Sigmoid colon (tissue), 7 donors: ENCODE measurements around the gene GYPC. TPM values are rescaled to one million over a fixed set of nuclear protein-coding genes. Genes with fewer than 3 reads are reported as not detected.

Experiments used
- DNase-seq: peaks from one replicate; pipeline ENCODE4 v3.0.0-alpha.2; 2019
- H3K27ac ChIP-seq, 4 donors: fragments of 200-600 bp; sonication (generic); one replicate each; pipeline ENCODE4 v1.5.1; 2016 to 2019; ENCODE audit warnings: mild to moderate bottlenecking in 1 of 4
- H3K27me3 ChIP-seq, 3 donors: fragments of 200-600 bp; sonication (generic); one replicate each; pipeline ENCODE4 v1.5.1; 2019; ENCODE audit warnings: mild to moderate bottlenecking in 1 of 3
- H3K36me3 ChIP-seq, 4 donors: fragments of 200-600 bp; sonication (generic); one replicate each; pipeline ENCODE4 v1.5.1; 2016 to 2019
- H3K4me1 ChIP-seq, 4 donors: fragments of 200-600 bp; sonication (generic); one replicate each; pipeline ENCODE4 v1.5.1; 2017 to 2019
- H3K4me3 ChIP-seq, 4 donors: fragments of 200-600 bp; sonication (generic); one replicate each; pipeline ENCODE4 v1.5.1; 2017 to 2019; ENCODE audit warnings: mild to moderate bottlenecking in 2 of 4, moderate library complexity in 1 of 4
- H3K9me3 ChIP-seq, 4 donors: fragments of 200-600 bp in 3 of 4; sonication (generic) in 3 of 4; one replicate each; pipeline versions ENCODE4 v1.5.1 to v1.6.1; 2013 to 2019
- EP300 ChIP-seq, 4 donors: sonication (generic); formaldehyde crosslinking; IDR thresholded peaks; one replicate each; pipeline ENCODE4 v1.6.1; 2017; ENCODE audit warnings: antibody characterized with exemption in 4 of 4
- POLR2A ChIP-seq, 2 donors: fragments of 450-650 bp; IDR thresholded peaks; one replicate each; pipeline ENCODE4 v1.6.1; 2016; ENCODE audit warnings: antibody characterized with exemption in 2 of 2, mild to moderate bottlenecking in 2 of 2, moderate library complexity in 2 of 2
- POLR2AphosphoS5 ChIP-seq, 4 donors: sonication (generic); formaldehyde crosslinking; IDR thresholded peaks; one replicate each; pipeline ENCODE4 v1.6.1; 2017; ENCODE audit warnings: antibody characterized with exemption in 4 of 4
- WGBS, 2 donors: extraction: QIAGEN DNeasy Blood & Tissue Kit; methylation state at CpG; one replicate each; pipeline ENCODE4 v1.1.7; 2013; 5-methylcytosine and 5-hydroxymethylcytosine counted together
- intact Hi-C: fragments of 100-400 bp; cut with DNase I; formaldehyde crosslinking; loops from one replicate; pipeline ENCODE4 v1.15.1; 2023
- polyA plus RNA-seq, 3 donors: library from polyadenylated mRNA; stranded (reverse); fragments of 200-250 nt; gene quantifications; one replicate each; pipeline ENCODE4 v1.2.3, GENCODE V29; 2013
- total RNA-seq, 4 donors: library from RNA; depleted of rRNA; stranded (reverse); fragments of >200 nt; gene quantifications; one replicate each; pipeline ENCODE4 v1.1.0, GENCODE V29; 2016
- TF ChIP-seq, protein P1 (sequence below), 4 experiments: fragments of 450-650 bp in 3 of 4; fragments of 200-600 bp in 1 of 4; IDR thresholded peaks; one replicate each; pipeline ENCODE4 v1.5.1; 2016 to 2019; ENCODE audit warnings: antibody characterized with exemption in 4 of 4, mild to moderate bottlenecking in 3 of 4, moderate library complexity in 2 of 4
- donor health status: healthy with polysubstance abuse.
- donor health status: Bipolar disorder and iron deficiency.
- donor health status: healthy.

The GYPC gene
- total and polyA plus RNA-seq, 7 donors, result 18.0 to 123 (median 93.7) TPM

DNA sequence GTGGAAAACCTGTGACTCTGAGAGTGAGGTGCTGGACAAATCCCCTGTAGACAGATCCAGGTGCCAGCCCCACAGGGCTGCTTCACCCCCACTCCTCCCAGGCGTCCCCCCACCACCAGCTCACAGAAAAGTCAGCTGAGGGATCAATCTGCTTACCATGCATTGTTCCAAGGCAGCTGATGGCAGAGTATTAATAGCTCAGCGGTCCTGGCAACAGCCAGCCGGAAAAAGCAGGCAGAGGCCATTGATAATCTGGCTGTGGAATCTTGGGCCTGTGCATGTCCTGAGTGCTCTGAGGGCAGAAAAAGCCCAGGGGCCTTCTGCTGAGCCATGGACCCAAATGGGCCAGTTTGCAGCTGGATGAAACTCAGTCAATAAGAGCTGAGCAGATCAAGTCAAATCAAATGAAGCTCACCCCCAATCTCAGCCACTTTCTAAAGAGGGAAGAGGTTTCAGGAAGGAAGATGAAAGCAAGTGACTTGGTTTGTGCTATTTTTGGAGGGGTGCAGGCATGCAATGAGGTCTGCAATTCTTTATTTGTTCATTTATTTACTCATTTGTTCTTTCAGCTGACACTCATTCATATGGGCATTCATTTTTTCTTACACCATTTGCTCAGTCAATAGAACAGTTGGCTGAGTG lies 63.4 kb downstream of the GYPC start:
- no peak overlapping the region for H3K4me3 ChIP-seq
- no peaks in the 10 kb centered on the region for H3K4me1 ChIP-seq
- no peak overlapping the region for H3K27ac ChIP-seq
- H3K9me3 ChIP-seq, result peaks cover 0 to 3% (median 0%) of the 10 kb centered on the region in 4 donors
- intact Hi-C loops, result no loop called here
- 75 to 77% methylated on average over 3 of the region's 3 CpGs for WGBS, 2 donors
- H3K36me3 ChIP-seq, result no peaks in the 10 kb centered on the region
- TF ChIP-seq POLR2AphosphoS5 (IDR thresholded peaks at IDR 0.05) (no peak), POLR2A (IDR thresholded peaks at IDR 0.05) (no peak), EP300 (IDR thresholded peaks at IDR 0.05) (no peak)
- TF ChIP-seq, protein P1, sequence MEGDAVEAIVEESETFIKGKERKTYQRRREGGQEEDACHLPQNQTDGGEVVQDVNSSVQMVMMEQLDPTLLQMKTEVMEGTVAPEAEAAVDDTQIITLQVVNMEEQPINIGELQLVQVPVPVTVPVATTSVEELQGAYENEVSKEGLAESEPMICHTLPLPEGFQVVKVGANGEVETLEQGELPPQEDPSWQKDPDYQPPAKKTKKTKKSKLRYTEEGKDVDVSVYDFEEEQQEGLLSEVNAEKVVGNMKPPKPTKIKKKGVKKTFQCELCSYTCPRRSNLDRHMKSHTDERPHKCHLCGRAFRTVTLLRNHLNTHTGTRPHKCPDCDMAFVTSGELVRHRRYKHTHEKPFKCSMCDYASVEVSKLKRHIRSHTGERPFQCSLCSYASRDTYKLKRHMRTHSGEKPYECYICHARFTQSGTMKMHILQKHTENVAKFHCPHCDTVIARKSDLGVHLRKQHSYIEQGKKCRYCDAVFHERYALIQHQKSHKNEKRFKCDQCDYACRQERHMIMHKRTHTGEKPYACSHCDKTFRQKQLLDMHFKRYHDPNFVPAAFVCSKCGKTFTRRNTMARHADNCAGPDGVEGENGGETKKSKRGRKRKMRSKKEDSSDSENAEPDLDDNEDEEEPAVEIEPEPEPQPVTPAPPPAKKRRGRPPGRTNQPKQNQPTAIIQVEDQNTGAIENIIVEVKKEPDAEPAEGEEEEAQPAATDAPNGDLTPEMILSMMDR (IDR thresholded peaks at IDR 0.05), result no peak
- no peaks in the 10 kb centered on the region for H3K27me3 ChIP-seq
- DNase-seq, result no peak

DNA sequence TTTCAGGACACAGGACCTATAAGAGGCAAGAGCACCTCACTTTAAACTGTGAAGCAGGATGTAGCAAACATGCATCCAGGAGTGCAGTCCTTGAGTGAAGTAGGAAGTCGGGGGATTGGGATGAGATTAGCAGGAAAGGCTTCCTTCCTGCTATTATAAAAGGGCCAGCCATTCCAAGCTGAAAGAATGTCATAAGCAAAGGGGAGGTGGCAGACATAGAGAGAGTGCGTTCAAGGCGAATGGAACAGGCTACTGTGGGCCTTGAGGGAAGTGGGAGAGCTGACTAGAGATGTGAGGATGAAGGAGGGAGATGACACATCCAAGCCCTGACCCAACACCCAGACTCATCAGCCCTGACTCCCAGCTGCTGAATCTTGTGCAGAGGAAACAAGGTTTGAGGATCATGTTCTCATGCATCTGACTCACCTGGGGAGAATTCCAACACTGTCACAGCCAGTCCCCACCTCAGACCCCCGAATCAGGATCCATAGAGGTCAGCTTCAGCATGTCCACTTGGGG lies 63.9 kb downstream of the GYPC start:
- Histone ChIP-seq H3K36me3 (no peaks in the 10 kb centered on the region), H3K27ac (peak overlapping the region in 1 of 4 donors; percentile 4), H3K9me3 (peaks cover 0 to 3% (median 0%) of the 10 kb centered on the region in 4 donors), H3K4me3 (no peak overlapping the region), H3K27me3 (no peaks in the 10 kb centered on the region), H3K4me1 (no peaks in the 10 kb centered on the region)
- WGBS, 2 donors, result 68% methylated on average over 4 of the region's 4 CpGs
- no peak for TF ChIP-seq POLR2AphosphoS5 (IDR thresholded peaks at IDR 0.05)
- TF ChIP-seq POLR2A (IDR thresholded peaks at IDR 0.05), result no peak
- TF ChIP-seq EP300 (IDR thresholded peaks at IDR 0.05), result no peak
- TF ChIP-seq, protein P1 (IDR thresholded peaks at IDR 0.05), result no peak
- no peak for DNase-seq
- intact Hi-C loops, result no loop called here

DNA sequence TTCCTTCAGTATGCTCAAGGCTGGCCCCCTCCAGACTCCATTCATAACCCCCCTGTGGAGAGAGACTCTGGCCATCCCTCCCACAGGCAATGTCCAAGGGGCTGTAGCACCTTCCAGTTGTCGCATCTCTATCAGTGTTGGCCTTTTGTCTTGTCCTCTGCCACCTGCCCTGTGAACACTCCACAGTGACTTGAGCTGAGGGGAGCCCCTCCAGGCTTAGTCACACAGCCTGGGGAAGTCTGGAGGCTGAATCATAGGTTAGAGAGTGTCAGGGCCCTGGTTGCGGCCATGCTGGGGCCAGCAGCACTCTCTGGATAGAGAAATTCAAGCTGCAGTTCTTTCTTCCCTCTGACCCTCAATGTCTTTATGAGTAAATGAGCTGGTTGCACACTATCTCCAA lies 64.7 kb downstream of the GYPC start:
- Histone ChIP-seq H3K36me3 (no peaks in the 10 kb centered on the region), H3K4me3 (no peak overlapping the region), H3K27ac (no peak overlapping the region), H3K4me1 (no peaks in the 10 kb centered on the region), H3K9me3 (peaks cover 0 to 3% (median under 1%) of the 10 kb centered on the region in 4 donors), H3K27me3 (no peaks in the 10 kb centered on the region)
- 93 to 94% methylated on average over 2 of the region's 2 CpGs for whole genome bisulfite sequencing, 2 donors
- DNase-seq, result no peak
- intact Hi-C loops, result no loop called here
- TF ChIP-seq POLR2AphosphoS5 (IDR thresholded peaks at IDR 0.05), result no peak
- no peak for TF ChIP-seq POLR2A (IDR thresholded peaks at IDR 0.05)
- TF ChIP-seq, protein P1 (IDR thresholded peaks at IDR 0.05), result no peak
- TF ChIP-seq EP300 (IDR thresholded peaks at IDR 0.05), result no peak

DNA sequence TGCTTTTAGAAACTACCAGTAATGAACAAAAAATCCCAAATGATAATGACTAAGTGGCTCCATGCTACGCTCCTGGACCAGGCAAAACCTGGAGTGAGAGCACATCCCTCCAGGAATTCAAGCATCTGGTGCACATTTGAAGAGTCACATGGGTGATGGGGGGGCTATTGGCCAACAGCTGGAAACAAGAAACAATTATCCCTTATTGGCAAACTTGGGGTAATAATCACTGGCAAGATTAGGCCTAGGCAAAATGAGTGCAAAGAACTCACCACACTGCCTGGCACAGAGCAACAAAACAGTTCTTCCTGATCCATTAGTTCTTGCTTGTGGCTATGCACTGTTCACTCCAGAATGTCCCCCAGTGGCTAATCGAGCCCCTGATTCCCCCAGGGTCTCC lies 66.1 kb downstream of the GYPC start:
- WGBS, 2 donors, result 55 to 67% methylated on average over 2 of the region's 2 CpGs
- Histone ChIP-seq H3K4me1 (no peaks in the 10 kb centered on the region), H3K36me3 (no peaks in the 10 kb centered on the region), H3K27ac (no peak overlapping the region), H3K27me3 (no peaks in the 10 kb centered on the region), H3K4me3 (no peak overlapping the region), H3K9me3 (peaks cover 0 to 3% (median 2%) of the 10 kb centered on the region in 4 donors)
- TF ChIP-seq POLR2AphosphoS5 (IDR thresholded peaks at IDR 0.05) (no peak), POLR2A (IDR thresholded peaks at IDR 0.05) (no peak), EP300 (IDR thresholded peaks at IDR 0.05) (no peak)
- TF ChIP-seq, protein P1 (IDR thresholded peaks at IDR 0.05), result no peak
- intact Hi-C loops, result no loop called here
- DNase-seq, result no peak
